NCI-H82 (cell line): ENCODE measurements around the gene DNAJB13.
"Not testable (repeated sequence)": the region's sequence is repeated elsewhere in the genome, so short reads cannot be mapped to it uniquely, and the experiment has no call there.

Experiments used
- DNase-seq: peaks from one replicate; lab custom pipeline; 2025; lab: John Stamatoyannopoulos, UW

Gene DNAJB13

GRCh38 chr11:73950869-73951710, at the start of gene DNAJB13:
Gene DNAJB13, plus strand, starts transcription at chr11:73951026. Its CDS starts 44 bp downstream, at chr11:73951070.
- DNase-seq = peak; percentile 75

GRCh38 chr11:73902303-73902702, 48.5 kb upstream of the DNAJB13 start:
- no peak for DNase-seq

- no peak for DNase-seq
These were observed 43.6 kb upstream of the DNAJB13 start for GRCh38 chr11:73907191-73907590.

- DNase-seq = no peak
These were observed 38.8 kb upstream of the DNAJB13 start for GRCh38 chr11:73912026-73912425.

GRCh38 chr11:73913472-73913871, 37.4 kb upstream of the DNAJB13 start:
- DNase-seq = no peak

- DNase-seq = no peak
These were observed 36.5 kb upstream of the DNAJB13 start for GRCh38 chr11:73914284-73914683.

DNA sequence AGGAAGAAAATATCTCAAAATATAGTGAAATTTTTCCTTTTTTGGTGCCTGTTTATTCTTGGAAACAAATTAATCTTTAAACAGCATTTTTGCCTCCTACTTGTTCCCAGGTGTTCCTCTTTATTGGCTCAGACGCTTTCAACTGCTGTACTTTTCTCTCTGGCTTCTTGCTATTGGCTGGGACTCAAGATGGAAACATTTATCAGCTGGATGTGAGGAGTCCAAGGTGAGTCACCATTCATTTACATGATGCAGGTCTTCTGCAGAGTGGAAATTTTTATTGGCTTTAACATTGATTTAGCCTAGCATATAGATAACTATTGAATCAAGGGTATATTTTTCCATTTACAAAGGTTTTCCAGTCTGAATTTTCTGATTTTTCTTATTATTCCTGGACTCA, 34.4 kb upstream of the DNAJB13 start:
- DNase-seq = no peak

DNA sequence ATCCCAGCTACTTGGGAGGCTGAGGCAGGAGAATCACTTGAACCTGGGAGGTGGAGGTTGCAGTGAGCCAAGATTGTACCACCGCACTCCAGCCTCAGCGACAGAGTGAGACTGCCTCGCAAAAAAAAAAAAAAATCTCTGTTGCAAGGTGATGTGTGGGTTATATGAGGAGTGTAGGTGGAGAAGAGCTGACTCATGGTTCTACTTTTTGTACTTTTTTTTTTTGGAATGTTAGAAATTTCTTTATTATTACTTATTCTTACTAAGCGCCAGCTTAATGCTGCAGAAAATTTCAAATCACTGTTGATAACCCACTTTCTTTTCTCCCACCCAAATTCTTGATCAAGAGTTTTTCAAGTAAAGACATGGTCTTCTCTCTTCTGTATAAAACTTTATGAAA, 29.6 kb upstream of the DNAJB13 start:
- no peak for DNase-seq

DNA sequence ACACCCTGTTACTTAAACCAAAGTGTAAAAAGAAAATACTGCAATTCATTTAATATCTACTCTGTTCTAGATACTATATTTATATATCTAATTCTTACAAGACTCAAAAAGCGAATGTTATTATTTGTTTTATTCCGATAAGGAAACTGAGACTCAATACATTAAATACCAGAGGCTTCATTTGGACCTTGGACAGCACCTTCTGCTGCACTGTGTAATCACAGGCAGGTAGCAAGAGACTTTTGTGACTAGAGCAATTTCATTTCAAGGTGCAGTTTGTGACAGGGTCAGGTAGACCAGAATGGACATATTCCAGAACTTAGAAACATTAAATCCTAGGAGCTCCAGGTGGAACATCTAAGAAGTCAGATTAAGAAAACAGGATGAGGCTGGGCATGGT, 21.4 kb upstream of the DNAJB13 start:
- no peak for DNase-seq

DNA sequence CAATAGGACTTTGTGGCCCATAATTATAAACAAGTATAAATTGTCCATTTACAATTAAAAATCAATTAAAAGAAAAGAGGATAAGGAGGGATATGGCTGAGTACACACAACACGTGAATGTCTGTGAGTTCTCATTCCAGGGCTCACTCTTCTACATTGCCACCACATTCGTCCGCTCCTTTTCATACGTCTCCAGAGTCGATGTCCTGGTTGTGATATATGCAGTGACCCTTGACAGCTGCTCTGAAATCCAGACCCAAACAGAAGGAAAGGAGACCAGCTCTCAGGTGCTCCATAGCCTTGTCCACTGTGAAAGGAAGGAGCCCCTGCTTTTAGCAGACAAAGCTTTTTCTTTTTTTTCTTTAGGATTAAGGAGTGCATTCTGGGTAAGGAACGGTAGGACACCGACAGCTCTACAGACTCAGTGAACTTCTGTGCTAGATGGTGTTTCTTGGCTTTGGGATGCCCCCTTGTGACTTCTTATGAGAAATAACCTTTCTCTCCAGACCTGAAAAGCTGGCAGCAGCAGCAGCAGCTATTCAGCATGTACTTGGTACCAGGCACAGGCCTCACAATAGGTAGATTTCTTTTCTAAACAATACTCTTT, 19.7 kb upstream of the DNAJB13 start:
- peak; percentile 90 for DNase-seq

- DNase-seq = no peak
These were observed 18.9 kb upstream of the DNAJB13 start for GRCh38 chr11:73931951-73932350.

GRCh38 chr11:73932781-73933180, 18.0 kb upstream of the DNAJB13 start:
- no peak for DNase-seq

DNA sequence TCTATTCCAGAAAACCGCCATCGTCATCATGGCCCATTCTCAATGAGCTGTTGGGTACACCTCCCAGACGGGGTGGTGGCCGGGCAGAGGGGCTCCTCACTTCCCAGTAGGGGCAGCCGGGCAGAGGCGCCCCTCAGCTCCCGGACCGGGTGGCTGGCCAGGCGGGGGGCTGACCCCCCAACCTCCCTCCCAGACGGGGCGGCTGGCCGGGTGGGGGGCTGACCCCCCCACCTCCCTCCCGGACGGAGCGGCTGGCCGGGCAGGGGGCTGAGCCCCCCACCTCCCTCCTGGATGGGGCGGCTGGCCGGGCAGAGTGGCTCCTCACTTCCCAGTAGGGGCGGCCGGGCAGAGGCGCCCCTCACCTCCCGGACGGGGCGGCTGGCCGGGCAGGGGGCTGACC, 14.8 kb upstream of the DNAJB13 start:
- not testable (repeated sequence) for DNase-seq

DNA sequence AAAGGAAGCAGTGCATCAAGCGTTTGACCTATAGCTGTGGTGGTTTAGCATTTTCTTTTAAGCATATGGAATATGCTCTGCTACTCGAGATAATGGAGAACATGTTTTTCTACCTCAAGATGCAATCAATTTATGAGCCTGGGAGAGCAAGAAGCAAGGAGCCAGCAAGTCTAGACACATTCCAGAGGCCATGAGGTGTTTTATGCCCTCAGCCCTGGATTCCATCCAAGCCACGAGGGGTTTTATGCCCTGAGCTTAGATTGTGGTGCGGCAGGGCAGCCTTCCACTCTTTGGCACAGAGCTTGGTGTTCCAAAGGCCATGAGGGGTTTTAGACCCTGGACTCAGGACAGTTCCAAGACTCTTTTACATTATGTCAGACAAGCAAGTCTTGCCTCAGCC, 11.7 kb upstream of the DNAJB13 start:
- no peak for DNase-seq

- no peak for DNase-seq
These were observed 9.8 kb upstream of the DNAJB13 start for GRCh38 chr11:73940801-73941570.

- DNase-seq = peak; percentile 34
These were observed 8.8 kb upstream of the DNAJB13 start for GRCh38 chr11:73942010-73942409.

DNA sequence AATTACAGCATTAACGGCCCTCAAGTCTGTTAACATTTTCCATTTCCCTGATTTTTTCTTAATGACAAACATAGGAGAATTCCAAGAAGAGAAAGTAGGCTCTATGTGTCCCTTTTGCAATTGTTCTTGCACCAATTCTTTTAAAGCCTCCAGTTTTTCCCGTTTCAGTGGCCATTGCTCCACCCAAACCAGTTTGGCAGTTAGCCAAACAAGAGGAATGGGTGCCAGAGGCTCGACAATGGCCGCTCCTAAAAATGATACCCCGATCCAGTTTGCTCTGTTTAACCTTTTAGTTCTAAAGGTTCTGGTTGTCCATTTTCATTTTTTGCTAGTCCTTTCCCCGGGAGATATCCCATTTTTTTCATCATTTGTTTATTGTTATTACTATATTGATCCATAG, 6.7 kb upstream of the DNAJB13 start:
- no peak for DNase-seq

DNA sequence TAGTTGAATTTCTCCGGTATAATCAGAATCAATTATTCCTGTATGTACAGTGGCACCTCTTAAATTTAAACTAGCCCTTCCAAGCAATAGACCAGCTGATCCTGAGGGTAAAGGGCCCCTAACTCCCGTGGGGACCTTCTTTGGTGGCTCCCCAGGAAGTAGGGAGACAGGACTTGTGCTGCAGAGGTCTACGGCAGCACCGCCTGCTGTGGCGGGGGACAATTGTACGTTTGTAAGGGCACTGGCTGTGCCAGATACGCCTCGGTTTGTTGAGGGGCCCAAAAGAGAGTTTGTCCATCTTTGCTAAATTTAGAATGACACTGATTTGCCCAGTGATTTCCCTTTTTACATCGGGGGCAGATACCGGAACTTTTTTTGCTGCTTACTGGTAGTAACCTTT, 5.9 kb upstream of the DNAJB13 start:
- DNase-seq = no peak

GRCh38 chr11:73945396-73945795, 5.4 kb upstream of the DNAJB13 start:
- no peak for DNase-seq

- DNase-seq = no peak
These were observed 3.9 kb upstream of the DNAJB13 start for GRCh38 chr11:73946798-73947458.

GRCh38 chr11:73949246-73949645, 1.6 kb upstream of the DNAJB13 start:
- no peak for DNase-seq

DNA sequence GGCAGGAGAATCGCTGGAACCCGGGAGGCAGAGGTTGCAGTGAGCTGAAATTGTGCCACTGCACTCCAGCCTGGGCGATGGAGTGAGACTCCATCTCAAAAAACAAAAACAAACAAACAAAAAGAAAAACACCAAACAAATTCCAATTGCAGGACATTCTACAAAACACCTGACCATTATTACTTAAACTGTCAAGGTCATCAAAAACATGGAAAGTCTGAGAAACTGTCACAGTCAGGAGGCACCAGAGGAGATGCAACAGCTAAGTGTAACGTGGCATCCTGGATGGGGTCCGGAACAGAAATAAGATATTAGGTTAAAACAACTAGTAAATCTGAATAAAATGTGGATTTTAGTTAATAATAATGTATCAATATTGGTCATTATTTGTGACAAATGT, 914 bp upstream of the DNAJB13 start:
- no peak for DNase-seq
